Fibroblast of gingiva (primary cell): Measurements from ENCODE around the gene SMLR1.

Experiments used
- DNase-seq: peaks from one replicate; pipeline ENCODE4 v3.0.0-alpha.2; 2011; ENCODE audit warnings: low read depth

Gene SMLR1

DNA sequence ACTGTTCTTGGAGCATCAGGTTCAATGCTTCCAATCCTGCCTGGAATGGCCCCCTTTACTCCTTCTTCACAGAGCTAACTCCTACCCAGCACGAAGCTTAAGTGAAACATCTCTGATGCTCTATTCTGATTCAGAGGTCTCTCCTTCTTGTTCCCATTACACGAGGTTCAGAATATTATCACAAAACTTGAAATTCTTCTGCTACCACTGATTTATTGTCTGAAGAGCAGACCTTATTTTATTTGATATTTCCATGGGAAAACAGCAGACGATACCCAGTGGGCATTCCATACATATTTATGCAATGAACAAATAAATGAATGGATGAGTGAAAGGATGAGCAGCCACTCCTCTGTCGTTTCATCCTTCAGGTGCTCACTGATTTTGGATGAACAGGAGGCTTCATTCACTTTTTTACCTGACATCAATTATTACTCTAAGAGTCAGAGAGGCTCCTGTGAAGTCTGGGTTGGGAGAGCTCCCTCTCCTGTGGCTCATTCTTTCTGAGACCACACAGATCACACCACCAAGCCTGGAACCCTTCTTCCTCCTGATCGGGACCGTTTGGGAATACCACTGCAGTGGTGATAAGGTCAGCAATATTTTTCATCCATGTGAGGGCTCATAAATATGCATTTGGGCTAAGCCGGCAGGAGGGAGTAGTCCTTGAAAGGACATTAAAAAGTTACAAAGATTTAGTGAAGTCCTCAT, 25.8 kb downstream of the SMLR1 start:
- DNase-seq, result no peak

DNA sequence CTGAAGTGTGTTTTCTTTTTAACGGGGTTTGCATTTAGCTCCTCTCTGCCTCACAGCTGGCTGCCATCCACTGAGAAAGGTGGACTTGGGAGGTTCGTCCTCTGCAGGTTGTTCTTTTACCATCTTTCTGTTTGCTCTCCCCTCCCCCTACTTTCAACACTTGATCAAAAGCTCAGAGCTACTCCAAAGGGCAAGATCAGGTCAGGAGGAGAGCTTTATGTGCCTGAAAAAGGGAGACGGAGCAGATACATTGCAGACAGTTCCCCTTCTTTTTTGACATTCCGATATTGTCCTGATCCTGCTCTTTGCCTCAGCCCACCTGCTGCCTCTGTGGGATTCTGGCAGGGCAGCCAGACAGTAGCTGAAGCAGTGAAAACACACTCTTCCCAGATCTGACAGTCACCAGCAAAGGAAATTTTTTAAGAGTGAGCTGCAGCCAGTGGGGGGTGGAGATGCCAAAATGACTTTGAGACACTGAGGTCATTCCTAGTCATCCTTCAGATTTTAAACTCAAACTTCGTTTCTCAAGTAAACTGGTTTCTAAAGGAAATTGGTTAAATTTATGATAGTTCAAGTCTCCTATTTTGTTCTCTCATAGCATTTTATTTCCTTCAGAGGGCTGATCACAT, 26.5 kb downstream of the SMLR1 start:
- no peak for DNase-seq

DNA sequence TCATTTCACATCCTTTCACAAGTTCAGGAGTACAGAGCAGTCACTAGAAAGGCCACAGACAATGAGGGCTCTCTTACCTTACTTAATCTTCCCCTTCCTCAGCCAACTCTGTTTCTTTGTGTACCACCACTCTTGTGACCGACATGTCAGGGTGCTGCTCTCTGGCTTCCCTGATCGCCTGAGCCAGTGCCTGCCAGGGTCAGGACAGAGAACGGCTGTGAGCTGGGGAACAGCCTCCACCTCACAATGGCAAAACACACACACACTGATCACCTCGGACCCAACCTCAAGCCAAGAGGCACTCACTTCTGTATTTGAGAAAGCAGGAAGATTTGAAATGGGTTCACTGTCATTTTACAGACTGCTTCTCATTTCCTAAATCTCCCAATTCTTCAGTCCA, 30.8 kb downstream of the SMLR1 start:
- no peak for DNase-seq

DNA sequence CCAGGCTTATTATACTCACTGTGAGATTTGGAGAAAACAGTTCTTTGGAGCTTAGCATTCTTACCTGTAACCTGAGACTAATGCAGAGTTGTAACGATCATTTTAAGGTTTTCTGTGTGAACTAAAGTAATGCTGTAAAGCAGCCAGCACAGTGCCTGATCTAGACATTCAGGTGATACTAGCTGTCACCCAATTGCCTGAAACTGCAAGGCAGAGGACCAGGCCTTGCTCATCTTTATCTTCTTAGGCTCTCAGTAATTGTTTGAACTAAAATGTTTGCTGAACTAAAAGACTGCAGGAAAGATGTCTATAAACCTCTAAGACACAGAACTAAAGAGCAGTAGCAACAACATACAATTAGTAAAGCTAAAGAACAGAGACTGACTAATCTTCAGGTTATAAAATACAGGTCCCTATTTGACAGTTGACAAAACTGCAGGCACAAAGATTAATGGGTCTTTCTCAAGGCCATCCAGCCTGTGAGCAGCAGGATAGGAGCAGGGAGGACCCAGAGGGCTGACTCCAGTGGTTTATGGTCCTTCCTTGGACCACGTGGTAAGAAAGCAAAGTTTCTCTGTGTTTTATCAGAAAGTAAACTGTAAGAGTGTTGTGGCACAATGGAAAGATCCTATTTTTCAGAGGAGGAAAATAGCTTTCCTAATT, 31.4 kb downstream of the SMLR1 start:
- no peak for DNase-seq

DNA sequence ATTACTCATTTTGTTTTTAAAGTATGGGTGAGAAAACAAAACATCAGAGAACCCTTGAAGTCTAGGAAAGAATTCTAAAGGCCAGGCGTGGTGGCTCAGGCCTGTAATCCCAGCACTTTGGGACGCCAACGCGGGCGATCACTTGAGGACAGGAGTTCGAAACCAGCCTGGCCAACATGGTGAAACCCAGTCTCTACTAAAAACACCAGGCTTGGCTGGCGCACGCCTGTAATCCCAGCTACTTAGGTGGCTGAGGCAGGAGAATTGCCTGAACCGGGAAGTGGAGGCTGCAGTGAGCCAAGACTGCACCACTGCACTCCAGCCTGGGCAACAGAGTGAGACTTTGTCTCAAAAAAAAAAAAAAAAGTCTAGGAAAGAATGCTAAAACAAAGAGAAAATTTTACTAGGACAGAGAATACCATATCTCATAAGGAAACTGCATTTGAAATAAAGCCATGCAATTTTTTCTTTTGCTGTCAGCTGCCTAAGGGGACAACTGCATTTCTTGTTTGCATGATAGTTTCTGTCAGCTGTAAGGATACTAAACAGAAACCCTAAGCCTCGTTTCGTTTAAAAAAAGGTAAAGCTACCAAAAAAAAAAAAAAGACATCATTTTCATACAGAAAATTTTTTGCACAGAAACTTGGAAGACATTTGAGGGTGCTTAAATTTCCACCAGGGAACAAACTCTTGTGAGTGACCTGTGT, 32.1 kb downstream of the SMLR1 start:
- no peak for DNase-seq

DNA sequence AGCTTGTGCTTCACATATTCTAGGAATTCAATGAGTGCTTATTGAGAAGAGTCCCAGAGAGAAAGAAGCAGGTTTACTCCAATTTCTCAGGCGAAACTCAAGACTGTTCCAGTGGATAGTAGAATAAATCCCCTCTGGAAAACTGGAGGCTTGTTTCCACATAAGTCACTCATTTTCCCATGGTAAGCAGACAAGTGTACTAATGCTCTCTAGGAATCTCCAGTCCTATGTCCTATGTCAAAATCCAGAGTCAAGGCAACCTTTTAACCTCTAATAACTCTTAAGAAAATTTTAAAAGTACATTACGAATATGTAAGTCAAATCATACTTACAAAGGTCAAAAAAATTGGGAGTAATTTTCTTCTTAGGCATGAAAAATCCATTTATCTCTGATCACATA, 35.2 kb downstream of the SMLR1 start:
- DNase-seq, result no peak

DNA sequence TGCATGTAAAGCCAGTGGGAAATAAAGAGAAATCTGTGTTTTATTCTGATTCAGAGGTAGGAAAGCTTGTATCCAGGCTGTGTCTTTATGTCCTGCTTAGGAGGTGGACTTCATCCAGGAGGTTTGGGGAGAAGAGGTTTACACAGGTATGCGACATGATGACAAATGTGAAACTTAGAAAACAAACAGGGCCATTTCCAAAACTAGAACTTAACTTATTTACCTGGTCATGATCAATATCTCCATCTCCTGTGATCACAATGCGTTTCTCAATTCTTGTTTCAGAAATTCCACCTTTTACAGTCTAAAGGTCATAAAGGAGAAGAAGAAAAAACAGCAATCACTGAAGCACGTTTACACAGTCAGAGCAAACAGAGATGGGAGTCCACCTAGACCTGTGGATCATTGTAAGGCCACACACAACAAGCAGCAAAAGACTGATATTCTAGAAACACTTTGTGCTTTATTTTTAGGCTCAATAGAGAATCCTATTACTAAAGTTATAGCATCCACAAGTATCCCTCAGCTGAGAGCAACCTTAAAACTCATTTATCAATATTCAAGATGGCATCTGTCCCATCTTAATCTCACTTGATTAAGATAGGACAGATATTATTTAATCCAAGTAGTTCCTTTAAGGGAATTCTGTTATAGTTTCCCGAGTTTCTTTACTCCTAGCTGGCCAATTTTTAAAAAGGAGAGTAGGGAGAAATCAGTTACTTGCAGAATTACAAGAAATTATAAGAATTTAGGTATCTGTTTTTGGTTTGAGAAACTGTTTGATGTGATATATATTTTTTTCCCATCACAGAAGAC, 36.4 kb downstream of the SMLR1 start:
- no peak for DNase-seq

DNA sequence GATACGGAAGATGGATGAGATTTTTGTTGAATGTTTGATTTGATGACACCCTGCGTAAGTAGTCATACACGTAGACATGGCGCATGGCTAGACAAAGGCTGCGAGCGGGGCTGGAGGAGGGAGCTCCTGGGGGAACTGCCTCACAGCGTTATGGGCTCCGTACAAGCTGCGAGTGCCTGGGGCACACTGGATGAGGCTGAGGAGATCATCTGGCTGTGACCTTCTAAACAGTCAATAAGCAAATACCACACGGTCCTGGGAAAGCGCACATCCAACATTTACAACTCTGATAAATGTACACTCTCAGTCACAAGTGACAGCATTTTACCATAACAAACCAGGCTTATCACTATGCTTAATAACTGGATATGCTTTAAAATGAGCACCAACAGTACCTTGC, 37.1 kb downstream of the SMLR1 start:
- DNase-seq, result no peak

DNA sequence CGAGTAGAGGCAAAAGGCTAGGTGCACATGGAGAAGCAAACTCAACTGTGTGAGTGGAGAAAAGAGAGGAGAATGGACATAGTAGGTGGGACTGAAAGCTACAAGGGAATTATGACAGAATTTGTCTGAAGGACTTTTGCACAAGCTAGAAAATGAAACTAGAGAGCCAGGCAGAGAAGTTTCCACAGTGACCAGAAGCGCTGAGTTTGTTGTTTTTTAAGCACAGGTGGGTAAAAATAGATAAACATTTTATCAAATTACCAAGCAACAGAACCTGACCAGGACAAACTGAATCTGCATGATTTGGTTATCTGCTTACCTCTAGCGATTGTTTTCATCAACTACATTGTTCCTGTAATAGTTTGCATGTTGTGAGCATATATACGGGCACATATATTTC, 38.6 kb downstream of the SMLR1 start:
- DNase-seq, result no peak

DNA sequence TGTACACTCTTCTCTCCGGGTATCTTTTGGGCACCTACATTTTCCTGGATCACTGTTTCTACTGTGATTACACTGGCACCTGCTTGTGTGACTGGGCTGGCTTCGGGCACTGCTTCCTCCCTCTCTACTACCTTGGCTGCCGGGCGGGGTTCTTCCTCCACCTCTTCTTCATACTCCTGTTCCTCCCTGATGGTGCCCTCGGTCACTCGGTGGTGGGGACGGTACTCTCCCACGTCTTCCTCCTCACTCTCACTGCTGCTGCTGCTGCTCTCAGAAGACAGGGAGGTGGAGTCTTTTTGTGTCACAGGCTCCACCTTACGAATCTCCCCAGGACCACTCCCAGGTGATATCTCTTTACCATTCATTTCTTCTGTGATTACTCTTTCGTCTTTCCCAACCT, 42.5 kb downstream of the SMLR1 start:
- no peak for DNase-seq

DNA sequence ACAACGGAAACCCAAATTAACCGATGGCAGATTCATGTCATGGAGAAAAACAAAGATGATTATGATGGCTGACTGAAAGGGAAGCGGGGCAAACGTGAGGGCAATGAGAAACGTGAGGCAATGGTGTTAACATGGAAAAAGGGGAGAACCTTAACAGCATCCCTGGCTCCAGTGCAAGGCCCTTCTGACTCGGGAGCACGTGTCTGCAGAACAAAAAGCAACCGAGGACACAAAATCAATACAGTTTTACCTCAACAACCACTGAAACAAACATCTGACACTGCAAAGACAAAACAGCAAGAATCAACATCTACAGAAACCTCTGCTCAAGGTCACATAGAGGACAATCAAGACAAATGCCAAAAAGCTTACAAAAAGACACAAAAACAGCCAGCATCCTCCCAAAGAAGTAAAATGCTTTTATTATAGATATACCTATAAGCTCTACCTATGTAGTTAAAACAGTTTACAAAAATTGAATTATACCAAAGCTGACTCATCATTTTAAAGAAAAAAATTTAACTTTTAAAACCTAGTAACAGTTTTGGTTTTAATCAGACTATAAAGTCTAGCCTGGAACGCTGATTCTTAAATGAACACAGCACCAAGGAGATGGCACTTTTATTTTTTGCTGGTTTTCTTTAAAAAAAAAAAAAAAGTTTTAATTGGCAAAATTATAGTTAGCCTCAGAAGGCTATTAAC, 43.1 kb downstream of the SMLR1 start:
- DNase-seq, result no peak

DNA sequence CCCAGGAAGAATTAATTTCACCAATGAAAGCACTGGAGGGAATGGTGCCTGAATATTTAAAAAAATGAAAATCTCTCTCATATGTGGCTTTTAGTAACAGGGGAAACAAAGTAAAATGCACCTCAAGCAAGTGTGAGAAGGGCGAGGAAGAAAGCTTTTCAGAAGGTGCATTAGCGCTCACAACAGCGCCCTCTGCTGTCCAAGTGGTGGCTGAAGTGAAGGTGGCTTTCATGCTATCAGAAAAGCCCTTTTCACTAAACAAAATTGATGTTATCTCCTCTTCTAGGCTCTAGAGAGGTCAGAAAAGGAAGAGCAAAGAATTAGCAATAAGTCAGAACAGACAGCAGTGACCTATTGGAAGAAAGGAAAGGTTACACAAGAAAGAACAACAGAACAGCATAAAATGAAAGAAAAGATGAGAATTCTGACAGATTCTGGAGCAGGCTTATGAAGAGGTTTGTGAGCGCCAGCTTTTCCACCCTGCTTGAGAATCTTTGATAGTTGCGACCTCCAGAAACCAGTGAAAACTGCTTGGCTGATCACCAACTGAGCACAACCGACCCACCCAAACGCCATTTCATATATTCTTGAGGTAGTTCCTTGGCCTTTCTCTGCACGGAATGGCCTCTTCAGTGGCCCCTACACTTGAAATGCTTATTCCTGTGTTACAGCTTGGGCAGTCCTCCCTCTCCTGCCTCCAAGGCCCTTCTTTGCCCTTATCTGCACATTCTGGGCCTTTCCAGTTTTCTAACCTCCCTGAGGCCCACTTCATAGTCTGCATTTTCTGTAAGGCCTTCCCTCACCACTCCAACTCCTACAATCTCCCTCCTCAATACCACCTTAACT, 45.3 kb downstream of the SMLR1 start:
- peak; percentile 32 for DNase-seq

DNA sequence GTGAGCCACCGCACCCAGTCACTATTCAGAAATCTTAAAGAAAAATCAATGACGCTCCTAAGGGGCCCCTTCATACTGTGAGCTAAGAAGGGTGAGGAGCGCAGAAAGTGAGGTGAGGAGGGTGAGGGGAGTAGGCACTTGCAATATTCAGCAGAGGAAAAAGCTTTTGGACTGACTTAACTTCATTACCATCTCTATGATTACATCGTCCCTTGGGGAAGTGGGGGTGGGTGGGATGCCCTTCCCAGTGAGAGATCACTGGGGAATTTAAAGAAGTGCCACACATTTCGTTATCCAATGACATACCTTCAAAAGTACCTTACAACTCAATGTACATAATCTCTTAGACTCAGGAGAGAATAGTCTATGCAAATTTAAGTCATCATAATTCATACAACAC, 46.5 kb downstream of the SMLR1 start:
- DNase-seq, result no peak

DNA sequence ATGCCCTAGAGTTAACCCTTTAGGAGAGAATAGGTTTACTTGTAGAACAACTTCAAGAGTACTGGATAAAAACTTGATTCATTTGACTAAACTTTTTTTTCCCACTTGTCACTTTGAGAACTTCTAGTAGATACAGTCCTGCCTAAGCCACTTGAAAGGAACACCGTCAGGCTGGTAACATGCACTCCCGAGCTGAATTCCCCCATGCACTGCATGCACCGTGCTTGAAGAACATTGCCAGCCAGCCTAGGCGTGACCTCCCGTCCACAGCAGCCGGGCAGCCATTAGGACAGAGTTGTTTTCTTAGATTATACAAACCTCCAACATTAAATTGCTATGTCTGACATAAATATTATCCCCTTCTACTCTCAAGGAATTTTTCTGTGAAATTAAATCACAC, 52.6 kb downstream of the SMLR1 start:
- no peak for DNase-seq

DNA sequence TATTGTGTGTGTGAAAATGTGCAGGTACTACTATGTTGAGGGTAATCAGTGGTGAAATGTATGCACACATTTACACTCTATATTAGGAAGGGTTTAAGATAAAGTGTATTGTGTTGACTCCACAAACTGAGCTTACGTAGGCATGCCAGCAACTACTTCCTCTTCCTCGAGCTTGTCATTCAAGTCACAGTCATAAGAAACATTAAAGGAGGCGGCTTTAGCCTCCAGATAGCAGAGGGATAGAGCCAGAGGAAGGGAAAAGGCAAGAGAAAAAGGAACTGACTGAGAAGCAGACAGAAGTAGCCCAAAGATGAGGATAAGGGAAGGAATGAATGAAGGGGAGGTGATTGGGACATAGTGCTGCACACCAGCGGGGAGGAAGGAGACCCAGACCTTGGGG, 55.2 kb downstream of the SMLR1 start:
- DNase-seq, result no peak

DNA sequence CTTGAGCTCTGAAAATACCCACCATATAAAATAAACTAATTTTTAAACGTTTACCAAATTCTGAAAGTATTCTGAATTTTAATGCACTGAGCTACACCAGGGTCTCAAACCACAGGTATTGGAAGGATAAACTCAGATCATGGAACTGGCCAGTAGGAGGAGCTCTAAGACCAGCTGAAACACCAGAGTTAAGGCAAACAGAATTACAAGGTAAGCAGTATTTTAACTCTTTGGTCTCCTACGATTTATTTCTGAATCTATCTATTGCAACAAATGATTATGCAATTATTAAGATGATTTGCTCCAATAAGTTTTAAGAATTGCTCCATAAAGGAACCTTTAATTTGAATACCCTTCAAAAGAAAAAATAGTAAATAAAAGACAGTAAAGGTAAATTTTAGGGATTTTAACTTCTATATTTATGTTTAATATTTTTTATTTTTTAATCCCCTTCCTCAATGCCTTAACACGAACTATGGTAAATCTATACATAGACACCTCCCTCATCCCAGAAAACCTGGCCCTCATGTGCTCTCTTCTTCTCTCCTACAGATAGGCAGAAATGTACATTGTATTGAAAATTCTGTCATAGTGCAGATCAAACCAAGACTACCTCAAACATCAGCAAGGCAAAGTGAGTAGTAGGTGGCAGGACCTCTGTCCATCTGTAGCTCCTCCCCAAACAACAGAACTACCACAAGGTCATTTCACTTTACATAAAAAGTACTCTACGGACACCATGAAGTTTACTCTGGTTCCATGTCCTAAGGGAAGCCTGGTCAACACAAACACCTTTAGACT, 58.4 kb downstream of the SMLR1 start:
- peak; percentile 60 for DNase-seq
